ENCODE results near the gene FAM72A. TPM values are rescaled to one million over a fixed set of nuclear protein-coding genes. Genes with fewer than 3 reads are reported as not detected.
"Not testable (repeated sequence)": the region's sequence is repeated elsewhere in the genome, so short reads cannot be mapped to it uniquely, and the experiment has no call there.

Gene FAM72A
- total and polyA plus RNA-seq, 4 experiments from 2014 or later = 0.29 to 1.4 (median 1.00) TPM; not detected in 1

DNA sequence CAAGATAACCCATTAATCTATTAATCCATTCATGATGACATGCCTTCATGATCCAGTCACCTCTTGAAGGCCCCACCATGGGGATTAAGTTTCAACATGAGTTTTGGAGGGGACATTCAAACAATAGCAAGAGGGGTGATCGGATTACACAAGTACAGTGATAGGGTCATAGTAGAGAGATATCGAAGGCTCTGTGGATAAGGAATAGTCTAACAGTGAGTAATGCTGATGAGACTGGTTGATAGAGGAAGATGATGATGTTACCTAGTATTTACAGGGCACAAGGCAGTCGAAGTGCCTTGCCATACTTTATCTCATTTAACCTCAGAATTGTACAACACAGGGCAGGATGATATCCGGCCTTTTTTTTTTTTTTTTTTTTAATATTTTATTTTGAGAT is 18.9 kb upstream of the FAM72A start:
- H3K27ac ChIP-seq (ENCODE audit: low read depth, low read length); intact Hi-C loops (cut with micrococcal nuclease); DNase-seq; CTCF ChIA-PET (ENCODE audit: partially characterized antibody); H3K4me1 Mint-ChIP-seq; H3K9me3 Mint-ChIP-seq; H3K36me3 Mint-ChIP-seq; H3K27me3 ChIP-seq (ENCODE audit: insufficient read depth, low read length); POLR2A ChIA-PET (ENCODE audit: partially characterized antibody); H3K27me3 Mint-ChIP-seq; H3K27ac Mint-ChIP-seq; H3K4me1 ChIP-seq (ENCODE audit: insufficient read depth, low read length); H3K4me3 Mint-ChIP-seq; H3K36me3 ChIP-seq (ENCODE audit: insufficient read depth, low read length); H3K4me3 ChIP-seq (ENCODE audit: low read length in 2 of 2); H3K9me3 ChIP-seq (ENCODE audit: control insufficient read depth in 1 of 2, low read length in 2 of 2): not testable (repeated sequence)

DNA sequence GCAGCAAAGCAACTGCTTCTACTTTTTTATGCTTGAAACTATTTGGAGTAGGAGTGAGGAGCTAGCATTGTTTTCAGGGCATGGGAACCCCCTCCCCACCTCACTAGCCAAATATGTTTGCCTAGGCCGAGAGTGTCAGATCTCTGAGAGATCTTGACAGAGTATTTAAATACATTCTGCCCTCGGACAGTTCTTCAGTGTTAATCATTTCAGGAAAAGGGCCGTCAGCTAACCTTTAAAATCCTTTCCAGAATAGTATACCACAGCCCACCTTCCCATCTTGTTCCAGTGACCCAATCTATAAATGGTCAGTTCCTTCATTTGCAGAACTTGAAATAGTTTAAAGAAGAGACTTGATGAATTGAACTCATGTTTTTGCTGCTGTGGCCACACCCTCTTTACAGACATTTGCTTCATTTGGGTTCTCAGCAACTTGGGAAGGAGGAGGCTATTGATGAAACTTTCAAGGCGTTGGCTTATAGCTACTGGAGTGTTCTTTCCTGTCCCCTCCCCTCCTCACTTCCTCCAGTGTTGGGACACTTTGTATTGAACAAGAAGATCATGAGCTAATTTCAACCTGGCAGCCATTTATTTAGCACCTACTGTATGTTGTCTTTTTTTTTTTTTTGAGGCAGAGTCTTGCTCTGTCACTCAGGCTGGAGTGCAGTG is 17.8 kb upstream of the FAM72A start:
- H3K4me1 Mint-ChIP-seq; CTCF ChIA-PET (ENCODE audit: partially characterized antibody); H3K9me3 ChIP-seq (ENCODE audit: control insufficient read depth in 1 of 2, low read length in 2 of 2); POLR2A ChIA-PET (ENCODE audit: partially characterized antibody); DNase-seq; H3K4me1 ChIP-seq (ENCODE audit: insufficient read depth, low read length); H3K27me3 ChIP-seq (ENCODE audit: insufficient read depth, low read length); intact Hi-C loops (cut with micrococcal nuclease); H3K9me3 Mint-ChIP-seq; H3K27ac Mint-ChIP-seq; H3K4me3 ChIP-seq (ENCODE audit: low read length in 2 of 2); H3K27me3 Mint-ChIP-seq; H3K36me3 Mint-ChIP-seq; H3K27ac ChIP-seq (ENCODE audit: low read depth, low read length); H3K36me3 ChIP-seq (ENCODE audit: insufficient read depth, low read length): not testable (repeated sequence)
- peak overlapping the region in 2 of 8 donors; percentile 27 to 51 for H3K4me3 Mint-ChIP-seq

DNA sequence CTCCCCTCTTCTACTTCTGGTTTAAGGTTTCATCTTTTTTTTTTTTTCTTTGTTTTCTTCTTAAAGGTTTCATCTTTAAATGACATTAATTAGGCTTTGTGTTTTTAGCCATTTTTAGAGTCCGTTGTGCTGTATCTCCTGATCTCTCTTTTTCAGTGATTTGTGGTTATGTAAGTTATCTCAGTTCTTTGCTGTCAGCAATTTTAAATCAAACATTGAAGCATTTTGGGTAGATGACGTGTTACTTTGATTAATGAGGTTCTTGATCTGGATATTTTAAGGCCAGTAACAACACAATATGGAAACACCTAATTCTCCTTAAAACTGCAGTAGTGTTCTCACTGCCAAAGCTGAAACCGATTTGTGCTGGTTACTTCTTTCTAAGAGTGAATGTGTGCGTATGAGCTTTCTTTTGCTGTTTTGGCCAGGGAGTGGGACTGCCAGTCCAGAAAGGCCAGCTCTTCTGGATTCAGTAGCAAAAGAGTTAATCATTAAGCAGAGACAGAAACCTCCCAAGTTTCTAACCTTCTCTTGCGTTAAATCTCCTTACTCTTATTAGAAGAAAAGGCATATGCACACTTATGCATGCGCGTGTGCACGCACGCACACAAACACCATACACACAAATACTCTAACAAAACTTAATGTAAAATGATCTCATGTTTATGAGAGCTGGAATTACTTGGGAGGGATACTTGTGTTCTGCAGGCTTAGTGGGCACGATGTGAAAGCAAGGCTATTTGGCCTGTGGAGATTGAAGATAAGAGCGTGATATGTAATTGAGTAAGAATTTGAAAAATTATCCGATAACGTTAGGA is 17.1 kb upstream of the FAM72A start:
- CTCF ChIA-PET (ENCODE audit: partially characterized antibody); H3K4me1 ChIP-seq (ENCODE audit: insufficient read depth, low read length); H3K9me3 Mint-ChIP-seq; H3K36me3 Mint-ChIP-seq; POLR2A ChIA-PET (ENCODE audit: partially characterized antibody); H3K4me3 ChIP-seq (ENCODE audit: low read length in 2 of 2); H3K4me3 Mint-ChIP-seq; H3K27me3 ChIP-seq (ENCODE audit: insufficient read depth, low read length); H3K36me3 ChIP-seq (ENCODE audit: insufficient read depth, low read length); H3K9me3 ChIP-seq (ENCODE audit: control insufficient read depth in 1 of 2, low read length in 2 of 2); H3K27ac ChIP-seq (ENCODE audit: low read depth, low read length); H3K27me3 Mint-ChIP-seq; DNase-seq; H3K27ac Mint-ChIP-seq; H3K4me1 Mint-ChIP-seq; intact Hi-C loops (cut with micrococcal nuclease): not testable (repeated sequence)

DNA sequence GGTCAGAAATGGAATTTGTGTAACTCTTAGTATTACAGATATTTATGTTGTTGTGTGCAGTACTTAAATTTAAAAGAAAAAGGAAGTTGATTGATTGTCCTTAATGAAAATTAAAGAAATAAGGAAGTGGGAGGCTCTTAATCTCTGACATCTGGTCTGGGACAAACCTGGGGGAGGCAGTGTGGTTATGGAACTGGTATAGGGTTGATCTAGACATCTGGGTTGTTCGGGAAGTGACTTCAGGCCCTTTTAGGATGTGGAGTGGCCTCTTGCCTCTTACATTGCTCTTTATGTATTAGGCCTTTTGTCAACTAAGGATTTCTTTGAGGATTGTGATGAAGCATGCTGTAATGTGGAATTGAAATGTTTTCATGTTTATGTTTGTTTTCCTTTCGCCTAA is 16.1 kb upstream of the FAM72A start:
- intact Hi-C loops (cut with micrococcal nuclease); H3K4me1 ChIP-seq (ENCODE audit: insufficient read depth, low read length); H3K27ac Mint-ChIP-seq; H3K27ac ChIP-seq (ENCODE audit: low read depth, low read length); POLR2A ChIA-PET (ENCODE audit: partially characterized antibody); CTCF ChIA-PET (ENCODE audit: partially characterized antibody); H3K36me3 ChIP-seq (ENCODE audit: insufficient read depth, low read length); H3K4me3 Mint-ChIP-seq; H3K27me3 ChIP-seq (ENCODE audit: insufficient read depth, low read length); H3K4me1 Mint-ChIP-seq; H3K4me3 ChIP-seq (ENCODE audit: low read length in 2 of 2); DNase-seq; H3K9me3 Mint-ChIP-seq; H3K9me3 ChIP-seq (ENCODE audit: control insufficient read depth in 1 of 2, low read length in 2 of 2); H3K27me3 Mint-ChIP-seq; H3K36me3 Mint-ChIP-seq: not testable (repeated sequence)

DNA sequence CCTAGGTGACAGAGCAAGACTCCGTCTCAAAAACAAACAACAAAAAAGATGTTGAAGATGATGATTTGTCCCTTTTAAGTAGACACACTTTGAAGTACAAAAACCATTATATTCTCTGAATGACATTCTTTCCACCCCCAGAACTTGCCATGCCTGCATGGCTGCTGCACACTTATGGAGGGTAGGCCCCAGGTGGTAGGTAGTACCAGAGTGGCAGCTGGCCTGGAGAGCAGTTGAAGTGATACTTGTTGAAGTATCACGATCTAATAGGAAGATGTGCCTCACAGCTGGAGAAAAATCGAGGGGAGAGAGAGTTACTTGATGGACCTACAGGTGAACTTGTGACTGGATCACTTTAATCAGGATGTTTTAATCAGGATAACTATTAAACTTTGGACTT is 15.6 kb upstream of the FAM72A start:
- POLR2A ChIA-PET (ENCODE audit: partially characterized antibody); CTCF ChIA-PET (ENCODE audit: partially characterized antibody); H3K27ac Mint-ChIP-seq; H3K27me3 ChIP-seq (ENCODE audit: insufficient read depth, low read length); H3K36me3 ChIP-seq (ENCODE audit: insufficient read depth, low read length); H3K27ac ChIP-seq (ENCODE audit: low read depth, low read length); H3K4me3 Mint-ChIP-seq; H3K4me1 Mint-ChIP-seq; H3K4me3 ChIP-seq (ENCODE audit: low read length in 2 of 2); DNase-seq; H3K9me3 Mint-ChIP-seq; H3K4me1 ChIP-seq (ENCODE audit: insufficient read depth, low read length); H3K36me3 Mint-ChIP-seq; H3K27me3 Mint-ChIP-seq; intact Hi-C loops (cut with micrococcal nuclease); H3K9me3 ChIP-seq (ENCODE audit: control insufficient read depth in 1 of 2, low read length in 2 of 2): not testable (repeated sequence)

DNA sequence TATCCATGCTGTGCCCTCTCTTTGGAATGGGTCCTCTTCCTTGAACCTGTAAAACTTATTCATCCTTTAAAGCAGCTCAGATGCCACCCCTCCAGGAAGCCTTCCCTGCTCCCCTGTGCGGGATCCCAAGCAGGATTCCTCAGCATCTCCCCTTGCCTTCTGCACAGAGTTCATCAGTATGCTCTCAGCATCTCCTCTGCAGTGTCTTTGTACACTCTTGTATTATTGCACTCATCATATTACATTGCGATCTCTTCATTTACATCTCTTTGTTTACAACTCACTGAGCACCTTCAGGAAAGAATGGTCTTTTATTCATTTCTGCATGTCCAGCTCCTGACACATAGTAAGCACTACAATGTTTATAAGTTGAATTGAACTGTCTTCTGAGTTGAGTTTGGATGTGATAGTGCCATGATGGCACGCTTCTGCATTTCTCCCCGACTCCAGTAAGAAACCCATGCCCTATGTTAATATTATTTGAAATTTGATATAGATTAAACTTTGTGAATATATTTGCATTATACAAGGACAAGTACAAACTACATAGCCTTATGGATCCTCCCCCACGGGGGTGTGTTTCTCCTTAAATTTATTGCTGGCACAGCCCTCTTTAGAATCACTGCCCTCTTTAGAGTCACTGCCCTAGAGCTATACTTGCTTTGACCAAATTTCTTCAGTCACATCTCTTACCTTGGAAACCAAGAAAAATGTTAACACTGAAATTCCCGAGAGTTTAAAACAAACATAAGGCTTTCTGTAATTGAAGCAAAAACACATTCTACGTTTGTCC is 13.2 kb upstream of the FAM72A start:
- H3K27me3 ChIP-seq (ENCODE audit: insufficient read depth, low read length); DNase-seq; H3K27ac ChIP-seq (ENCODE audit: low read depth, low read length); H3K4me1 Mint-ChIP-seq; H3K27ac Mint-ChIP-seq; H3K4me3 Mint-ChIP-seq; H3K36me3 Mint-ChIP-seq; intact Hi-C loops (cut with micrococcal nuclease); H3K9me3 Mint-ChIP-seq; H3K27me3 Mint-ChIP-seq; H3K36me3 ChIP-seq (ENCODE audit: insufficient read depth, low read length); H3K9me3 ChIP-seq (ENCODE audit: control insufficient read depth in 1 of 2, low read length in 2 of 2); H3K4me3 ChIP-seq (ENCODE audit: low read length in 2 of 2); H3K4me1 ChIP-seq (ENCODE audit: insufficient read depth, low read length); POLR2A ChIA-PET (ENCODE audit: partially characterized antibody); CTCF ChIA-PET (ENCODE audit: partially characterized antibody): not testable (repeated sequence)

DNA sequence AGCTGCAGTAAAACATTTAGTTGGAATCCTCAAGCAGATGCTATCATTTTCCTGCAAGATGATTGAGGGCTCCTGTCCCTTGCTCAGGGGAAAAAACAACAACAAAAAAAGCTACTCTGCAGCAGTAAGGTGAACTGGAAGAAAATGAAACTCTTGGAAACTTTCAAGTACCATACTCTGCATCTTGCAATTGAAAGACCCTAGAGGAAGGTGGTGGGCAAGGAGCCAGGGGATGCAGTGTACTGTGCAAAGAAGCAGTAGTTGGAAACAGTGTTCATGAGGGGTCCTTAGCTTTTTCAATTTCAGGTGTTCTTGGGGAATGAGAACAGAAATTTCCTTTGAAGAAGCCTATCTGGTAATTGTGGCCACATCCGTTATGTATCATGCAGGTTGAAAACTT is 8.2 kb upstream of the FAM72A start:
- H3K27ac ChIP-seq (ENCODE audit: low read depth, low read length); DNase-seq; H3K27me3 Mint-ChIP-seq; H3K9me3 ChIP-seq (ENCODE audit: control insufficient read depth in 1 of 2, low read length in 2 of 2); H3K4me1 Mint-ChIP-seq; H3K27me3 ChIP-seq (ENCODE audit: insufficient read depth, low read length); H3K9me3 Mint-ChIP-seq; H3K4me1 ChIP-seq (ENCODE audit: insufficient read depth, low read length); H3K4me3 Mint-ChIP-seq; H3K27ac Mint-ChIP-seq; POLR2A ChIA-PET (ENCODE audit: partially characterized antibody); H3K4me3 ChIP-seq (ENCODE audit: low read length in 2 of 2); H3K36me3 Mint-ChIP-seq; H3K36me3 ChIP-seq (ENCODE audit: insufficient read depth, low read length); intact Hi-C loops (cut with micrococcal nuclease): not testable (repeated sequence)
- CTCF ChIA-PET (ENCODE audit: partially characterized antibody) = interaction anchor here (0.7 kb wide), 1 partner anchor 268 kb away, joined by 3 read pairs; no protein-coding TSS in a partner anchor

Measured in CD4-positive, alpha-beta memory T cell (primary cell).